ENCODE results near the gene TSKS. TPM values are rescaled to one million over a fixed set of nuclear protein-coding genes. Genes with fewer than 3 reads are reported as not detected.

Gene TSKS, protein sequence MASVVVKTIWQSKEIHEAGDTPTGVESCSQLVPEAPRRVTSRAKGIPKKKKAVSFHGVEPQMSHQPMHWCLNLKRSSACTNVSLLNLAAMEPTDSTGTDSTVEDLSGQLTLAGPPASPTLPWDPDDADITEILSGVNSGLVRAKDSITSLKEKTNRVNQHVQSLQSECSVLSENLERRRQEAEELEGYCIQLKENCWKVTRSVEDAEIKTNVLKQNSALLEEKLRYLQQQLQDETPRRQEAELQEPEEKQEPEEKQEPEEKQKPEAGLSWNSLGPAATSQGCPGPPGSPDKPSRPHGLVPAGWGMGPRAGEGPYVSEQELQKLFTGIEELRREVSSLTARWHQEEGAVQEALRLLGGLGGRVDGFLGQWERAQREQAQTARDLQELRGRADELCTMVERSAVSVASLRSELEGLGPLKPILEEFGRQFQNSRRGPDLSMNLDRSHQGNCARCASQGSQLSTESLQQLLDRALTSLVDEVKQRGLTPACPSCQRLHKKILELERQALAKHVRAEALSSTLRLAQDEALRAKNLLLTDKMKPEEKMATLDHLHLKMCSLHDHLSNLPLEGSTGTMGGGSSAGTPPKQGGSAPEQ
- total RNA-seq (ENCODE audit: low replicate concordance): 0.37 TPM in 1 of 2 replicates, not detected in the other

DNA sequence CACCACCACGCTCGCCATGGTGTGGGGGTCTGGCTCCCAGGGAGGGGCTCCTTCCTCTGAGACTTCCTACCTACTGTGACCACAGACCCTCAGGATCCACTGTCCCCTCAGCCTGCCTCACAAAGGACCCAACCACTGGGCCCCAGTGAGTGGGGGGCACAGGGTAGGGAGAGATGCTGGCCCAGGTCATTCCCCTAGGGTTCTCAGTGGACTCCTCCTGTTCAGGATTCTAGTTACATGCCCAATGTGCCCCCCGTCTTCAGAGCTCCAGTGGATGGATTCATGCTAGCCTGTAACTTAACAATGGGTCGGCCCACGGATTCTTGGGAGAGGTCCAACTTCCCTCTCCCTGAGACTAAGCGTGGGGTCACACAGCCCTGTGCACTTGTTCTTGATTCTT, at the start of gene TSKS:
Gene TSKS (minus strand): TSS at position 77 of the 400 bp plus-strand sequence. CDS start 59 bp downstream, at position 18.
- H3K4me3 Mint-ChIP-seq: no peak within 1 kb of the TSS
- DNase-seq (ENCODE audit: low spot score): no peak
- peaks cover 13% of the 10 kb centered on the region for H3K79me2 ChIP-seq (ENCODE audit: low read depth)
- no peaks in the 10 kb centered on the region for H3K36me3 Mint-ChIP-seq
- H3K4me1 ChIP-seq: peaks cover 9% of the 10 kb centered on the region
- no peak within 1 kb of the TSS for H3K4me2 ChIP-seq
- no peaks in the 10 kb centered on the region for H3K9me3 ChIP-seq (ENCODE audit: low read depth)
- H3K36me3 ChIP-seq: no peaks in the 10 kb centered on the region
- H3K27me3 Mint-ChIP-seq (ENCODE audit: insufficient read depth, low read depth): peaks cover 6% of the 10 kb centered on the region
- H3K4me3 ChIP-seq: no peak within 1 kb of the TSS
- peak within 1 kb of the TSS; percentile 36 for H3K27ac Mint-ChIP-seq
- no peak within 1 kb of the TSS for H3K9ac ChIP-seq
- H3K27ac ChIP-seq: no peak within 1 kb of the TSS
- TF ChIP-seq EZH2phosphoT487 (IDR thresholded peaks at IDR 0.05) (no peak), EZH2 (IDR thresholded peaks at IDR 0.05) (no peak)
- TF ChIP-seq, protein P1, sequence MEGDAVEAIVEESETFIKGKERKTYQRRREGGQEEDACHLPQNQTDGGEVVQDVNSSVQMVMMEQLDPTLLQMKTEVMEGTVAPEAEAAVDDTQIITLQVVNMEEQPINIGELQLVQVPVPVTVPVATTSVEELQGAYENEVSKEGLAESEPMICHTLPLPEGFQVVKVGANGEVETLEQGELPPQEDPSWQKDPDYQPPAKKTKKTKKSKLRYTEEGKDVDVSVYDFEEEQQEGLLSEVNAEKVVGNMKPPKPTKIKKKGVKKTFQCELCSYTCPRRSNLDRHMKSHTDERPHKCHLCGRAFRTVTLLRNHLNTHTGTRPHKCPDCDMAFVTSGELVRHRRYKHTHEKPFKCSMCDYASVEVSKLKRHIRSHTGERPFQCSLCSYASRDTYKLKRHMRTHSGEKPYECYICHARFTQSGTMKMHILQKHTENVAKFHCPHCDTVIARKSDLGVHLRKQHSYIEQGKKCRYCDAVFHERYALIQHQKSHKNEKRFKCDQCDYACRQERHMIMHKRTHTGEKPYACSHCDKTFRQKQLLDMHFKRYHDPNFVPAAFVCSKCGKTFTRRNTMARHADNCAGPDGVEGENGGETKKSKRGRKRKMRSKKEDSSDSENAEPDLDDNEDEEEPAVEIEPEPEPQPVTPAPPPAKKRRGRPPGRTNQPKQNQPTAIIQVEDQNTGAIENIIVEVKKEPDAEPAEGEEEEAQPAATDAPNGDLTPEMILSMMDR (IDR thresholded peaks at IDR 0.05): no peak
- H3K9me3 Mint-ChIP-seq: no peaks in the 10 kb centered on the region
- H3K4me1 Mint-ChIP-seq: peaks cover 34% of the 10 kb centered on the region
- no peaks in the 10 kb centered on the region for H3K27me3 ChIP-seq
- H2AFZ ChIP-seq (replicated peaks): peak within 1 kb of the TSS; percentile 40
- no peaks in the 10 kb centered on the region for H4K20me1 ChIP-seq (ENCODE audit: low read depth)
- H3F3A ChIP-seq (ENCODE audit: low read depth): peaks cover 12% of the 10 kb centered on the region

DNA sequence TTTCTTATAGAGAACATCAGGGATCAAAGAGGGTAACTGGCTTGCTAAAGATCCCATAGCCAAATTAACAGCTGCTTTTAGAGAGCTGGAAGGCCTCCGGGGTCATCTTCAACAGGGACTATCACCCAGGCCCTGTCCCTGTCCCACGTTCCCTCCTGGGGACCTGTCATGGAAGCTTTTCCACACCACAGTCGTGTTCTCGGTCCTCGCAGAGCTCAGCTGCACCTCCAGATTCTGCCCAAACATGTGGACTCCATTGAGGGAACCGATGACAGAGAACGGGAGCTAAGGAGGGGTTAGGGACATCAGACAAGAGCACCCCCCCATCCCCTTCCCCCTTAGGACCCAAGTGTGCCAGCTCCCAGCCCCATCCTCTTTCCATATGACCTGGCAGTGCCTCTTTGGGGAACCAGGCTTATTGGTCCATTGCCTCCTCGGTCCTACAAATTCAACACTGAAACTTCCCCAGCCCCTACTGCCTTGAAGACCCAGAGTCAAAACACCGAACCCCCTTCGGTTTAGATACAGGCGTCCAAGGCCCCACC, 49.4 kb upstream of the TSKS start:
- peaks cover 10% of the 10 kb centered on the region for H4K20me1 ChIP-seq (ENCODE audit: low read depth)
- Mint-ChIP-seq H3K27me3 (ENCODE audit: insufficient read depth, low read depth) (peaks cover 13% of the 10 kb centered on the region), H3K4me3 (peak overlapping the region; percentile 97), H3K27ac (peak overlapping the region; percentile 100), H3K36me3 (no peaks in the 10 kb centered on the region), H3K4me1 (peaks cover 51% of the 10 kb centered on the region), H3K9me3 (no peaks in the 10 kb centered on the region)
- H3K9me3 ChIP-seq (ENCODE audit: low read depth): no peaks in the 10 kb centered on the region
- DNase-seq (ENCODE audit: low spot score): peak; percentile 5
- peaks cover 48% of the 10 kb centered on the region for H3F3A ChIP-seq (ENCODE audit: low read depth)
- peak overlapping the region; percentile 93 for H3K4me2 ChIP-seq
- H3K9ac ChIP-seq: no peak overlapping the region
- no peak overlapping the region for H3K27ac ChIP-seq
- H3K4me1 ChIP-seq: peaks cover 24% of the 10 kb centered on the region
- TF ChIP-seq EZH2 (IDR thresholded peaks at IDR 0.05): no peak
- TF ChIP-seq EZH2phosphoT487 (IDR thresholded peaks at IDR 0.05): no peak
- TF ChIP-seq, protein P1 (IDR thresholded peaks at IDR 0.05): no peak
- peak overlapping the region; percentile 59 for H2AFZ ChIP-seq (replicated peaks)
- H3K27me3 ChIP-seq: no peaks in the 10 kb centered on the region
- no peaks in the 10 kb centered on the region for H3K36me3 ChIP-seq
- peak overlapping the region; percentile 71 for H3K4me3 ChIP-seq
- peaks cover 9% of the 10 kb centered on the region for H3K79me2 ChIP-seq (ENCODE audit: low read depth)

- Histone ChIP-seq H3K9ac (no peak overlapping the region), H3K4me3 (no peak overlapping the region), H3K4me2 (no peak overlapping the region), H3K79me2 (ENCODE audit: low read depth) (peaks cover 9% of the 10 kb centered on the region), H2AFZ (replicated peaks) (no peak overlapping the region), H3K36me3 (no peaks in the 10 kb centered on the region), H3K4me1 (peaks cover 19% of the 10 kb centered on the region), H3F3A (ENCODE audit: low read depth) (peaks cover 42% of the 10 kb centered on the region), H4K20me1 (ENCODE audit: low read depth) (peaks cover 11% of the 10 kb centered on the region), H3K27me3 (no peaks in the 10 kb centered on the region), H3K27ac (no peak overlapping the region), H3K9me3 (ENCODE audit: low read depth) (no peaks in the 10 kb centered on the region)
- Mint-ChIP-seq H3K36me3 (peaks cover 1% of the 10 kb centered on the region), H3K27ac (no peak overlapping the region), H3K9me3 (no peaks in the 10 kb centered on the region), H3K4me3 (peak overlapping the region; percentile 65), H3K27me3 (ENCODE audit: insufficient read depth, low read depth) (peaks cover 9% of the 10 kb centered on the region), H3K4me1 (peaks cover 46% of the 10 kb centered on the region)
- no peak for DNase-seq (ENCODE audit: low spot score)
- TF ChIP-seq, protein P1 (IDR thresholded peaks at IDR 0.05): no peak
- no peak for TF ChIP-seq EZH2 (IDR thresholded peaks at IDR 0.05)
- no peak for TF ChIP-seq EZH2phosphoT487 (IDR thresholded peaks at IDR 0.05)
Measured at GRCh38 chr19:49811328-49811727, 48.2 kb upstream of the TSKS start.
